WTC11 (cell line): ENCODE measurements around the gene RAD9B. TPM values are rescaled to one million over a fixed set of nuclear protein-coding genes. Genes with fewer than 3 reads are reported as not detected.
A peak's percentile ranks its signal among the peaks of the same experiment; 100 is the strongest.
"Not testable (repeated sequence)": the region's sequence is repeated elsewhere in the genome, so short reads cannot be mapped to it uniquely, and the experiment has no call there.

Experiments used
- ATAC-seq: fragments of 200-7000 bp; cut with Tn5 transposase; 2 replicates; pipeline ENCODE4 v1.10.0; 2021; ENCODE audit warnings: mild to moderate bottlenecking, moderate library complexity
- CTCF ChIA-PET: fragments of 300-600 bp; sonication (Branson Sonifier 250); formaldehyde crosslinking; loops from one replicate; lab custom pipeline; 2021; ENCODE audit warnings: antibody characterized with exemption; lab: Charles Lee
- POLR2A ChIA-PET: fragments of 350-600 bp; sonication (Branson Sonifier 250); formaldehyde crosslinking; loops from one replicate; lab custom pipeline; 2021; ENCODE audit warnings: antibody characterized with exemption; lab: Charles Lee
- DNase-seq: peaks from one replicate; pipeline ENCODE4 v3.0.0; 2021; ENCODE audit warnings: low spot score
- H3K27ac Mint-ChIP-seq: 2 replicates; pipeline ENCODE4 v1.8.0; 2021; ENCODE audit warnings: mixed read lengths
- H3K27me3 Mint-ChIP-seq: 2 replicates; pipeline ENCODE4 v1.8.0; 2021; ENCODE audit warnings: low read depth, mild to moderate bottlenecking, moderate library complexity, mixed read lengths
- H3K36me3 Mint-ChIP-seq: 2 replicates; pipeline ENCODE4 v1.8.0; 2021; ENCODE audit warnings: mixed read lengths
- H3K4me1 Mint-ChIP-seq: 2 replicates; pipeline ENCODE4 v1.8.0; 2022; ENCODE audit warnings: mixed read lengths
- H3K4me3 Mint-ChIP-seq: 2 replicates; pipeline ENCODE4 v1.8.0; 2021; ENCODE audit warnings: mild to moderate bottlenecking, moderate library complexity, mixed read lengths
- H3K9me3 Mint-ChIP-seq: 2 replicates; pipeline ENCODE4 v1.8.0; 2021; ENCODE audit warnings: mixed read lengths
- ATF6 ChIP-seq: sonication (generic); formaldehyde crosslinking; IDR thresholded peaks from 2 replicates; pipeline ENCODE4 v1.8.1; 2023; ENCODE audit warnings: mild to moderate bottlenecking, missing genetic modification reagents
- ESRRA ChIP-seq: sonication (generic); formaldehyde crosslinking; IDR thresholded peaks from 2 replicates; pipeline ENCODE4 v1.8.1; 2022; ENCODE audit warnings: mild to moderate bottlenecking, missing genetic modification reagents, borderline replicate concordance
- FOXP1 ChIP-seq: sonication (generic); formaldehyde crosslinking; IDR thresholded peaks from 2 replicates; pipeline ENCODE4 v1.8.0; 2022; ENCODE audit warnings: missing genetic modification reagents, mild to moderate bottlenecking, moderate library complexity, borderline replicate concordance
- HMGXB4 ChIP-seq: sonication (generic); formaldehyde crosslinking; IDR thresholded peaks from 2 replicates; pipeline ENCODE4 v1.8.1; 2023; ENCODE audit warnings: mild to moderate bottlenecking, moderate library complexity, missing genetic modification reagents
- JAZF1 ChIP-seq: fragments of 250-450 bp; sonication (Bioruptor Pico); IDR thresholded peaks from 2 replicates; pipeline ENCODE4 v1.9.0; 2021; ENCODE audit warnings: moderate library complexity, mild to moderate bottlenecking, inconsistent platforms
- JUN ChIP-seq: sonication (generic); formaldehyde crosslinking; IDR thresholded peaks from 2 replicates; pipeline ENCODE4 v1.8.0; 2023; ENCODE audit warnings: mild to moderate bottlenecking, missing genetic modification reagents
- NR2C2 ChIP-seq: sonication (generic); formaldehyde crosslinking; IDR thresholded peaks from 2 replicates; pipeline ENCODE4 v1.8.0; 2022; ENCODE audit warnings: mild to moderate bottlenecking, missing genetic modification reagents
- PREB ChIP-seq: sonication (generic); formaldehyde crosslinking; IDR thresholded peaks from 2 replicates; pipeline ENCODE4 v1.8.1; 2022; ENCODE audit warnings: mild to moderate bottlenecking, missing genetic modification reagents, moderate library complexity, borderline replicate concordance
- TEAD4 ChIP-seq: sonication (generic); formaldehyde crosslinking; IDR thresholded peaks from 2 replicates; pipeline ENCODE4 v1.8.0; 2022; ENCODE audit warnings: mild to moderate bottlenecking, missing genetic modification reagents
- ZBTB43 ChIP-seq: sonication (generic); formaldehyde crosslinking; IDR thresholded peaks from 2 replicates; pipeline ENCODE4 v1.8.1; 2023; ENCODE audit warnings: mild to moderate bottlenecking, missing genetic modification reagents
- ZNF121 ChIP-seq: sonication (generic); formaldehyde crosslinking; IDR thresholded peaks from 2 replicates; pipeline ENCODE4 v1.8.0; 2023; ENCODE audit warnings: missing genetic modification reagents
- ZNF317 ChIP-seq: sonication (generic); formaldehyde crosslinking; IDR thresholded peaks from 2 replicates; pipeline ENCODE4 v1.8.1; 2023; ENCODE audit warnings: low read depth, mild to moderate bottlenecking, moderate library complexity, missing genetic modification reagents, borderline replicate concordance
- ZNF425 ChIP-seq: fragments of 250-450 bp; sonication (Bioruptor Pico); conservative IDR thresholded peaks from 2 replicates; pipeline ENCODE4 v1.9.0; 2021; ENCODE audit warnings: mild to moderate bottlenecking
- ZNF671 ChIP-seq: fragments of 250-450 bp; sonication (Bioruptor Pico); IDR thresholded peaks from 2 replicates; pipeline ENCODE4 v1.8.0; 2021; ENCODE audit warnings: mild to moderate bottlenecking
- total RNA-seq: library from RNA; stranded (reverse); gene quantifications from 3 replicates; pipeline ENCODE4 v1.2.3, GENCODE V29; 2021

RAD9B gene
- total RNA-seq, 1 experiment from 2014 or later: 0.09 TPM

- ChIA-PET CTCF (interaction anchor here (1.1 to 1.9 kb wide), 3 partner anchors 8 to 112 kb away, joined by 3 to 4 read pairs (median 4); partner anchors contain the start of gene ARPC3), POLR2A (interaction anchor here (0.6 to 0.9 kb wide), 2 partner anchors 76 to 553 kb away, joined by 4 read pairs; partner anchors contain the start of genes FAM216A and GPN3)
- Mint-ChIP-seq H3K9me3 (no peaks in the 10 kb centered on the region), H3K27ac (no peak overlapping the region), H3K27me3 (no peaks in the 10 kb centered on the region), H3K4me3 (no peak overlapping the region), H3K36me3 (peaks cover 30% of the 10 kb centered on the region), H3K4me1 (peaks cover 9% of the 10 kb centered on the region; the same call in 1 of the 2 replicates)
- ATAC-seq (no peak), DNase-seq (no peak)
- TF ChIP-seq ZNF121 (CRISPR knock-in tag): no peak
- no peak for TF ChIP-seq ZNF425 (CRISPR knock-in tag)
- TF ChIP-seq PREB (CRISPR knock-in tag): no peak
- no peak for TF ChIP-seq ZBTB43 (CRISPR knock-in tag)
- TF ChIP-seq HMGXB4 (CRISPR knock-in tag): no peak
- TF ChIP-seq ESRRA (CRISPR knock-in tag): no peak
- TF ChIP-seq JUN: no peak
- no peak for TF ChIP-seq FOXP1
- TF ChIP-seq NR2C2 (CRISPR knock-in tag): no peak
- no peak for TF ChIP-seq ZNF317 (CRISPR knock-in tag)
- TF ChIP-seq ATF6 (CRISPR knock-in tag): no peak
- TF ChIP-seq TEAD4 (CRISPR knock-in tag): no peak
- no peak for TF ChIP-seq ZNF671 (CRISPR knock-in tag)
These were observed 41.8 kb downstream of the RAD9B start for GRCh38 chr12:110543965-110544364.

- CTCF ChIA-PET, H3K4me3 Mint-ChIP-seq, ATAC-seq, H3K9me3 Mint-ChIP-seq, DNase-seq, POLR2A ChIA-PET, H3K27ac Mint-ChIP-seq, H3K27me3 Mint-ChIP-seq, H3K4me1 Mint-ChIP-seq: not testable (repeated sequence)
- peaks cover 30% of the 10 kb centered on the region for H3K36me3 Mint-ChIP-seq
These were observed 43.1 kb downstream of the RAD9B start for GRCh38 chr12:110545259-110545658.

GRCh38 chr12:110545812-110546211 is 43.7 kb downstream of the RAD9B start:
- H3K4me3 Mint-ChIP-seq: no peak overlapping the region
- ATAC-seq (no peak), DNase-seq (no peak)
- ChIA-PET CTCF (interaction anchor here (1.3 kb wide), 1 partner anchor 96 kb away, joined by 3 read pairs; the partner anchor contains the start of gene ARPC3), POLR2A (no interaction called here)
- H3K36me3 Mint-ChIP-seq: peaks cover 33% of the 10 kb centered on the region
- H3K27me3 Mint-ChIP-seq: no peaks in the 10 kb centered on the region
- H3K4me1 Mint-ChIP-seq: peaks cover 4% of the 10 kb centered on the region; the same call in 1 of the 2 replicates
- no peak for TF ChIP-seq JAZF1 (CRISPR knock-in tag)
- H3K9me3 Mint-ChIP-seq: no peaks in the 10 kb centered on the region
- H3K27ac Mint-ChIP-seq: peak overlapping the region; percentile 72; the same call in 1 of the 2 replicates
